ENCODE measurements around the gene C17orf78. TPM values are rescaled to one million over a fixed set of nuclear protein-coding genes. Genes with fewer than 3 reads are reported as not detected.

C17orf78 gene
- total and polyA plus RNA-seq, 3 experiments from 2014 or later: not detected

DNA sequence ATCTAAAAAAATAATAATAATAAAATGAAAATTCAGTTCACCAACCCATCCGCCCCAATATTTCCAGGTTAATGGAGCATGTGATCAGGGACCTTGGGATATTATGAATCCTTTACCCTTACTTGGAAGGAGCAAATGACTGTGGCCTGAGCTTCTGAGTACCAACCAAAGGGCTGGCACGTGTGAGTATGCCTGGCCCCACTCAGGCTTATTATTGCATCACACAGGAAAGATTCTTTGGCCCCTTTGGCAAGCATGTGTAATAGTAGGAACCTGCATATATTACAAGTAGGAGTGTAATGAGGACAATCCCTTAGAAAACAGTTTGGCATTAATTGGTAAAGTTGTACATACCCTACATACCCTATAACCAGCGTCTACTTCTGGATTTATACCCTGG is 7.2 kb upstream of the C17orf78 start:
- Mint-ChIP-seq H3K36me3 (no peaks in the 10 kb centered on the region), H3K27ac (no peak overlapping the region), H3K4me3 (no peak overlapping the region), H3K27me3 (no peaks in the 10 kb centered on the region), H3K4me1 (peaks cover 0 to 4% (median 3%) of the 10 kb centered on the region in 3 donors), H3K9me3 (no peaks in the 10 kb centered on the region)
- no peaks in the 10 kb centered on the region for H3K9me3 ChIP-seq (ENCODE audit: low read length)
- no peak overlapping the region for H3K4me3 ChIP-seq (ENCODE audit: low read length)
- no peaks in the 10 kb centered on the region for H3K27me3 ChIP-seq (ENCODE audit: insufficient read depth, low read length, poor library complexity, severe bottlenecking)
- DNase-seq: no peak
- POLR2A ChIA-PET: no interaction called here
- H3K4me1 ChIP-seq (ENCODE audit: insufficient read depth, low read length): no peaks in the 10 kb centered on the region
- H3K27ac ChIP-seq (ENCODE audit: low read depth, low read length): no peak overlapping the region
- no peaks in the 10 kb centered on the region for H3K36me3 ChIP-seq (ENCODE audit: insufficient read depth, low read length)
- CTCF ChIA-PET: no interaction called here

DNA sequence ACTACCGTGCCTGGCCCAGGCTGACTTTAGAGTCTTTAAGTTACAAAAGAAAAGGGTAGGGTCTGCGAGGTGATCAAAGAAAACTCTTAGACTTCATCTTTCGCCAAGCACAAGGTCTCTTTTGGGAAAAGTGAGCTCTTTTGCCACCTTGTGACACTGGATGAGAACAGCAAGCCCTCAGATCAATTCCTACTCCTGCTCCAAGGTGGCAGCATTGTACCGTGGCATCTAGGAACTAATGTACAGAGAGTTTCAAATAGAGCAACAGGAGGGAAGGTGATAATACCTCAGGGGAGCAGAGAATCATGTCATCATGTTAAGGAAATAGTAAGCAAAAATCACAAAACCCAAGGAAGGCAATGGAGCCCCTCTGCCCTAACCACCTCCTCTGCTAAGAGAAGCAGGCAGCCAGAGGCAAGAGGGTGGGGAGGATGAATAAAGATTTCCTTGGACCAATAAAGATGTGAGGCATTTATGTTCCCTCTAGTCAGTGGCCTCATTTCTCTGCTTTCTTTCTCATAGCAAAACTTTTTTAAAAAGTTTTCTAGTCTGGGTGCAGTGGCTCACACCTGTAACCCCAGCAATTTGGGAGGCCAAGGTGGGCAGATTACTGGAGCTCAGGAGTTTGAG is 2.1 kb upstream of the C17orf78 start:
- no peak overlapping the region for H3K4me3 Mint-ChIP-seq
- peak overlapping the region in 1 of 8 donors; percentile 78 for H3K27ac Mint-ChIP-seq
- H3K36me3 ChIP-seq (ENCODE audit: insufficient read depth, low read length): no peaks in the 10 kb centered on the region
- H3K36me3 Mint-ChIP-seq: no peaks in the 10 kb centered on the region
- no peaks in the 10 kb centered on the region for H3K4me1 ChIP-seq (ENCODE audit: insufficient read depth, low read length)
- H3K27me3 Mint-ChIP-seq: no peaks in the 10 kb centered on the region
- no peak overlapping the region for H3K27ac ChIP-seq (ENCODE audit: low read depth, low read length)
- H3K9me3 ChIP-seq (ENCODE audit: low read length): no peaks in the 10 kb centered on the region
- no peaks in the 10 kb centered on the region for H3K27me3 ChIP-seq (ENCODE audit: insufficient read depth, low read length, poor library complexity, severe bottlenecking)
- ChIA-PET POLR2A (interaction anchor here (0.6 kb wide), 1 partner anchor 741 kb away, joined by 3 read pairs; no protein-coding TSS in a partner anchor), CTCF (interaction anchor here (0.6 to 2.0 kb wide), 16 partner anchors 8 to 1440 kb away, joined by 3 to 11 read pairs (median 4); partner anchors contain the start of gene SYNRG)
- no peak overlapping the region for H3K4me3 ChIP-seq (ENCODE audit: low read length)
- H3K9me3 Mint-ChIP-seq: no peaks in the 10 kb centered on the region
- peaks cover 0 to 6% (median 4%) of the 10 kb centered on the region in 3 donors for H3K4me1 Mint-ChIP-seq
- DNase-seq: peak; percentile 14 to 70 (median 47)

DNA sequence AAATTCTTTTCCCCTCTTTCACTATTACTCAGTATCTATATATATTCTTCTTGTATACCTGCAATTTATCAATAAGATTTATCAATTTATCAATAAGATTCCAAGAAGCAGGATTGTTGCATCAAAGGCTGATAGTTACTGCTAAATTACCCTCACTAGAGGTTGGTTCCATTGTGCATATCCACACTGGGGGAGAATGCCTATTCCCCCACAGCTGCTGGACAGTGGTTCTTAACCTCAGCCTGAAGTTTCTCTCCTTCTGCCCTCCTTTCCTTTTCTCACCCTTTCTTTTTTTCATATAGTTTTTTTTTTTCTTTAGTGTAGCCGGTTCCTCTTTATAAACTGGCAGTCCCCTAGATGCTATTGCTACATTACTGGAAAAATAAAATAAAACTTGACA is 6.3 kb downstream of the C17orf78 start:
- Mint-ChIP-seq H3K27ac (no peak overlapping the region), H3K4me1 (no peaks in the 10 kb centered on the region), H3K27me3 (peaks cover 0 to 1% of the 10 kb centered on the region in 2 donors), H3K9me3 (no peaks in the 10 kb centered on the region), H3K36me3 (no peaks in the 10 kb centered on the region), H3K4me3 (no peak overlapping the region)
- DNase-seq: no peak
- no peaks in the 10 kb centered on the region for H3K9me3 ChIP-seq (ENCODE audit: low read length)
- no peaks in the 10 kb centered on the region for H3K27me3 ChIP-seq (ENCODE audit: insufficient read depth, low read length, poor library complexity, severe bottlenecking)
- H3K4me3 ChIP-seq (ENCODE audit: low read length): no peak overlapping the region
- H3K36me3 ChIP-seq (ENCODE audit: insufficient read depth, low read length): no peaks in the 10 kb centered on the region
- ChIA-PET POLR2A (no interaction called here), CTCF (no interaction called here)
- H3K27ac ChIP-seq (ENCODE audit: low read depth, low read length): no peak overlapping the region
- no peaks in the 10 kb centered on the region for H3K4me1 ChIP-seq (ENCODE audit: insufficient read depth, low read length)

DNA sequence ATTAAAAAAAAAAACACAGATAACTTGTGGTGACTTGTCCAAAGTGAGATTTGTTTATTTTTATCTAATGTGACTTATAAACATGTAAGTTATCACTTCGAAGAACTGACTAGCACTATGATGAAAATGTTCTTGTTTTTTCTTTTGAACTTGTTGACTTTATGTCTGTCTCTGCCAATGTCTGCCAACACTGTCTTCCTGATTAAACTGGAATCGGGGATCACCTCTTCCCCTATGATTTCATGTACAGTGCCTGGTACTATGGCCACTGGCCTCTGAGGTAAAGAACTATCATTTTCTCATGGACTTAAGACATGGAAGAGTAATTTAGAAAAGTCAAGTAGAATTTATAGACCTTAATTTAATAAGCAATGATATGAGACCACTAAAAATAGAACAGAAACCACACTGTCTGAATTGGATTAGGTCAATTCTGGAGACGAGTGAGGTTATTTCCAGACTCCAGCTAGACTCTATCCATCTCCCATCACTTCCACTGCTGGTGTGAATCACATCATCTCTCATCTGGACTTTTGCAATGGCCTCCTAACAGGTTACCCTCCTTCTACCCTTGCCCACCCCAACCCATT is 8.9 kb downstream of the C17orf78 start:
- H3K4me3 ChIP-seq (ENCODE audit: low read length): no peak overlapping the region
- ChIA-PET POLR2A (no interaction called here), CTCF (interaction anchor here (1.3 kb wide), 1 partner anchor 8 kb away, joined by 3 read pairs; the partner anchor contains the start of gene C17orf78)
- H3K9me3 ChIP-seq (ENCODE audit: low read length): no peaks in the 10 kb centered on the region
- peak overlapping the region in 1 of 8 donors; percentile 44 for H3K27ac Mint-ChIP-seq
- H3K36me3 Mint-ChIP-seq: no peaks in the 10 kb centered on the region
- H3K36me3 ChIP-seq (ENCODE audit: insufficient read depth, low read length): no peaks in the 10 kb centered on the region
- no peaks in the 10 kb centered on the region for H3K9me3 Mint-ChIP-seq
- no peak overlapping the region for H3K4me3 Mint-ChIP-seq
- no peak for DNase-seq
- H3K27me3 ChIP-seq (ENCODE audit: insufficient read depth, low read length, poor library complexity, severe bottlenecking): no peaks in the 10 kb centered on the region
- H3K27me3 Mint-ChIP-seq: peaks cover 0 to 1% of the 10 kb centered on the region in 2 donors
- no peaks in the 10 kb centered on the region for H3K4me1 ChIP-seq (ENCODE audit: insufficient read depth, low read length)
- H3K4me1 Mint-ChIP-seq: no peaks in the 10 kb centered on the region
- H3K27ac ChIP-seq (ENCODE audit: low read depth, low read length): no peak overlapping the region

DNA sequence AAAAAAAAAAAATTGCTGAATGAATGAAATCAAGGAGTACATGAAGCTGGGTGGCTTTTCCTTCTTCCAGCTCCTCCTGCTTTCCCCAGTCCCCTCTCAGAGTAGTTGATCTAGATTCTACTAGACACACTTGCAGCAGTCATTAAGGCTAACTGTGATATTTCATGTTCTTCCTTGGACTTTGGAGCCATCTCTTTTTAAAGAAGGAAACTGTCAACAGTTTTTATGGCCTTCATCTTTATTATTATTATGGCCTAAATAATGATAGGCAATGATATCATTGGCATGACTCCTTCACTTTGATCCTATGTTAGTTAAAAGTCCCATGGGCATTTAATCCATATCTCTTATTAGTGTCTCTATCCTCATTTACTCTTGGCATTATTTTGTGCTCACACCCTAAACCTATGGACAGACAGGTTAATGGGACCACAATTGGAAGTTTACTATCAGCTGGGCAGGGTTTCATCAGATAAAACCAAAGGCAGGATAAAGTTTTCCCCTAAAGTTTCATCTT is 9.7 kb downstream of the C17orf78 start:
- ChIA-PET POLR2A (no interaction called here), CTCF (interaction anchor here (1.3 to 2.8 kb wide), 2 partner anchors 9 to 12 kb away, joined by 3 to 9 read pairs; partner anchors contain the start of gene C17orf78)
- H3K9me3 Mint-ChIP-seq: no peaks in the 10 kb centered on the region
- no peak for DNase-seq
- Histone ChIP-seq H3K4me3 (ENCODE audit: low read length) (no peak overlapping the region), H3K4me1 (ENCODE audit: insufficient read depth, low read length) (no peaks in the 10 kb centered on the region), H3K27ac (ENCODE audit: low read depth, low read length) (no peak overlapping the region), H3K36me3 (ENCODE audit: insufficient read depth, low read length) (no peaks in the 10 kb centered on the region), H3K27me3 (ENCODE audit: insufficient read depth, low read length, poor library complexity, severe bottlenecking) (no peaks in the 10 kb centered on the region), H3K9me3 (ENCODE audit: low read length) (no peaks in the 10 kb centered on the region)
- no peaks in the 10 kb centered on the region for H3K36me3 Mint-ChIP-seq
- no peaks in the 10 kb centered on the region for H3K4me1 Mint-ChIP-seq
- no peak overlapping the region for H3K27ac Mint-ChIP-seq
- H3K27me3 Mint-ChIP-seq: peaks cover 0 to 1% of the 10 kb centered on the region in 2 donors
- no peak overlapping the region for H3K4me3 Mint-ChIP-seq

DNA sequence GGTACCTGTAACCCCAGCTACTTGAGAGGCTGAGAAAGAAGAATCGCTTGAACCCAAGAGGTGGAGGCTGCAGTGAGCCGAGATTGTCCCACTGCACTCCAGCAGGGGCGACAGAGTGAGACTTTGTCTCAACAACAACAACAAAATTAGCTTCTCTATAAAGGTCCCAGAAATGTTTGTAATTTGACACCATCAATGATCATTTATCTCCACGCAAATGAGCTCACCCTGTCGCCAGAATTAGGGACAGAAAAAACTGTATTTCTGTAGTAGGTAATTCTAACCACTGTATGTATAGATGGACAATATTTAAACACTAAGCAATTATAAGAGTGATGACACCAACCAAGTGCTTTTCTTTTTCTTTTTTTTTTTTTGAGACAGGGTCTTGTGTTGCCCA is 10.7 kb downstream of the C17orf78 start:
- no peak overlapping the region for H3K4me3 ChIP-seq (ENCODE audit: low read length)
- no peak overlapping the region for H3K4me3 Mint-ChIP-seq
- no peaks in the 10 kb centered on the region for H3K36me3 Mint-ChIP-seq
- peaks cover under 1 to 4% (median 2%) of the 10 kb centered on the region in 3 donors for H3K4me1 Mint-ChIP-seq
- no peak overlapping the region for H3K27ac ChIP-seq (ENCODE audit: low read depth, low read length)
- H3K27ac Mint-ChIP-seq: no peak overlapping the region
- H3K9me3 Mint-ChIP-seq: no peaks in the 10 kb centered on the region
- H3K9me3 ChIP-seq (ENCODE audit: low read length): no peaks in the 10 kb centered on the region
- no peaks in the 10 kb centered on the region for H3K36me3 ChIP-seq (ENCODE audit: insufficient read depth, low read length)
- no peak for DNase-seq
- H3K4me1 ChIP-seq (ENCODE audit: insufficient read depth, low read length): no peaks in the 10 kb centered on the region
- peaks cover 0 to 1% of the 10 kb centered on the region in 2 donors for H3K27me3 Mint-ChIP-seq
- POLR2A ChIA-PET: no interaction called here
- CTCF ChIA-PET: interaction anchor here (0.5 to 2.8 kb wide), 2 partner anchors 13 to 18 kb away, joined by 3 to 9 read pairs; no protein-coding TSS in a partner anchor
- H3K27me3 ChIP-seq (ENCODE audit: insufficient read depth, low read length, poor library complexity, severe bottlenecking): no peaks in the 10 kb centered on the region

DNA sequence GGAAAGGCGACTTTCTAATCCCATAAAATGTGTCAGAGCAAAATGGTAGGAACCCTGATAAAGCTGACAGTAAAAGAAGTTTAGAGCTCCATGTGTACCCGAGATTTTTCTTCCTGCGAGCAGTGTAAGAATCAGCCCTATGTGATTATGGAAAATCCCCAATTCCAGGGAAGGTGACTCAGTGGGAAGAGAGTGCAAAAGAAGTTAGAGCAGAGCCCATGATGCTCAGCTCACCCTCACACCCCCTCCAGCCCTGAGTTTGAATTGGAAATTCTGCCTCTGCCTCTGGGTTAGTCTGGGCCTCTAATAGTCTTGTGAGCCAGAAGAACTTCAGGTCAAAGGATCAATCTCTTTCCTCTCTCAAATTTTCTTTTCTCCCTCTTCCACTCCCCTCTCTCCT is 12.5 kb downstream of the C17orf78 start:
- Histone ChIP-seq H3K27me3 (ENCODE audit: insufficient read depth, low read length, poor library complexity, severe bottlenecking) (no peaks in the 10 kb centered on the region), H3K36me3 (ENCODE audit: insufficient read depth, low read length) (no peaks in the 10 kb centered on the region), H3K27ac (ENCODE audit: low read depth, low read length) (no peak overlapping the region), H3K4me1 (ENCODE audit: insufficient read depth, low read length) (no peaks in the 10 kb centered on the region), H3K9me3 (ENCODE audit: low read length) (no peaks in the 10 kb centered on the region), H3K4me3 (ENCODE audit: low read length) (no peak overlapping the region)
- POLR2A ChIA-PET: no interaction called here
- peak overlapping the region in 3 of 8 donors; percentile 32 to 91 (median 36) for H3K27ac Mint-ChIP-seq
- no peaks in the 10 kb centered on the region for H3K27me3 Mint-ChIP-seq
- no peak for DNase-seq
- CTCF ChIA-PET: interaction anchor here (0.7 kb wide), 1 partner anchor 15 kb away, joined by 3 read pairs; no protein-coding TSS in a partner anchor
- peaks cover 7 to 14% (median 13%) of the 10 kb centered on the region in 3 donors for H3K4me1 Mint-ChIP-seq
- no peak overlapping the region for H3K4me3 Mint-ChIP-seq
- no peaks in the 10 kb centered on the region for H3K36me3 Mint-ChIP-seq
- no peaks in the 10 kb centered on the region for H3K9me3 Mint-ChIP-seq

DNA sequence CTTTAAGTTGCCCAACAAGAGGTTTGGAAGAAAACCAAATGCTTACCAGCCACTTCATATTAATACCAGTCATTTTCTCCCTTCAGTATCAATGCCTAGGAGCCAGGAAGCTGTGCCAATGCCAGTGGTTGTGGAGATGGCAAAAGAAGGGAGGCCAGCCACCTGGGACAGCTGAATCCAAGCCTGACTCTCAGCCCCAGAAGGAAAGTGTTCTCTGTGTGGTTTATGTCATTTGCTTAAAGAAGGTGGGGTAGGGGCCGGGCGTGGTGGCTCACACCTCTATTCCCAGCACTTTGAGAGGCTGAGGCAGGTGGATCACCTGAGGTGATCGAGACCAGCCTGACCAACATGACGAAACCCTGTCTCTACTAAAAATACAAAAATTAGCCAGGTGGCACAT is 13.4 kb downstream of the C17orf78 start:
- no peak overlapping the region for H3K27ac Mint-ChIP-seq
- Histone ChIP-seq H3K36me3 (ENCODE audit: insufficient read depth, low read length) (no peaks in the 10 kb centered on the region), H3K4me1 (ENCODE audit: insufficient read depth, low read length) (no peaks in the 10 kb centered on the region), H3K27me3 (ENCODE audit: insufficient read depth, low read length, poor library complexity, severe bottlenecking) (no peaks in the 10 kb centered on the region), H3K4me3 (ENCODE audit: low read length) (no peak overlapping the region), H3K27ac (ENCODE audit: low read depth, low read length) (no peak overlapping the region), H3K9me3 (ENCODE audit: low read length) (no peaks in the 10 kb centered on the region)
- no peaks in the 10 kb centered on the region for H3K9me3 Mint-ChIP-seq
- H3K4me3 Mint-ChIP-seq: no peak overlapping the region
- ChIA-PET CTCF (no interaction called here), POLR2A (no interaction called here)
- DNase-seq: no peak
- no peaks in the 10 kb centered on the region for H3K27me3 Mint-ChIP-seq
- no peaks in the 10 kb centered on the region for H3K36me3 Mint-ChIP-seq
- H3K4me1 Mint-ChIP-seq: peaks cover 7 to 14% (median 13%) of the 10 kb centered on the region in 3 donors
